HG02798 (cell line): ENCODE results near the gene LRRC63.

Source experiments
- ATAC-seq: cut with Tn5 transposase; IDR thresholded peaks from one replicate; pipeline ENCODE4 v1.9.1; 2021; ENCODE audit warnings: mild to moderate bottlenecking; ENCODE audit not compliant: unreplicated experiment, poor library complexity

LRRC63 gene

GRCh38 chr13:46303742-46304385 lies 92.1 kb downstream of the LRRC63 start:
- ATAC-seq = no peak

GRCh38 chr13:46304546-46304945 lies 92.8 kb downstream of the LRRC63 start:
- no peak for ATAC-seq

DNA sequence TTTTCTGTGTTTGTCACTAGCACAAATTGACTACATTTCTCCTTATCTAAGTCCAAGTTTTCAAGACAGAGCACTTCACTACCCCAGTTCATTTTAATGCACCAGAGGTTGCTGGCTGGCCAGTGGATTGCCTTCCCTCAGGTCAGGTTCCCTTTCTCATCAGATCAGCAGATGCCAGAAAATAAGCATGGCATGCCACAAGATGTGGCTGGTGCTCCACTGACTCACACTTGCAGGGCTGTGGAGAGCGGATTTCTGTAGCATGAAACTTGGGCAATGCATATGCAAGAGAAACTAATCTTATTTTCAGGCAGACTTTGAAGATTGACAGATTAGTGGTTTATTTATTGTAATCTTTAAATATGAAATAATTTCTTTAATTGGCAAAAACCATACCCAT lies 95.8 kb downstream of the LRRC63 start:
- no peak for ATAC-seq

DNA sequence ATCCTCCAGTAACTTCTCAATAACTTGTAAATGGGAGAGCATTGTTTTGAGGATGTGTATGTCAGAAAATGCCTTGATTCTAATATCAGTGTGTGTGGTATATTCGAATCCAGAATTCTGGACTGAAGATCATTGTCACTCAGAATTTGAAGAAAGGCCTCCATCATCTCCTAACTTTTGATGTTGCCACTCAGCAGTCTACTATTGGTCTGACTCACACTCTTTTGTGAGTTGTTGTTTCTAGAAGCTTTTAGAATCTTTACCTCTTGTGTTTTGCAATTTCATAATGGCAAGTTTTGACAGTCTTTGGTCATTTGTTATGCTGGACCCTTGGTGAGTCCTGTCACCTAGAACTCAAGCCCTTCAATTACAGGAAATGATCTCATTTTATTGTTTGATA lies 98.3 kb downstream of the LRRC63 start:
- no peak for ATAC-seq

DNA sequence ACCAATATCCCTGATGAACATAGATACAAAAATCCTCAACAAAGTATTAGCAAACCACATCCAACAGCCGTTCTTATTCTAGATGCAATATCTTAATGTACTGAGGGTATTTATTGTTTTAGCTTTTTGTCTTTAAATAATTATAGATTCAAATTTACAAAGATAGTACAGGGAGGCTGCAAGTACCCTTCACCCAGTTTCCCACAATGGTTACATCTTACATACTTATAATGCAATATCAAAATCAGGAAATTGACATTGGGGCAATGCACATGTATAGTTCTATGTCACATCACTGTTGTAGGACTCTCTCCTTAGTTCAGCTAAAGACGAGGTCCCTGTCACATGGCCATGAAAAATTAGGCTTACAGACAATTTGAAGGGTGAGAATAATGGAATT lies 99.5 kb downstream of the LRRC63 start:
- ATAC-seq = no peak

GRCh38 chr13:46313024-46313423 lies 101.3 kb downstream of the LRRC63 start:
- no peak for ATAC-seq

DNA sequence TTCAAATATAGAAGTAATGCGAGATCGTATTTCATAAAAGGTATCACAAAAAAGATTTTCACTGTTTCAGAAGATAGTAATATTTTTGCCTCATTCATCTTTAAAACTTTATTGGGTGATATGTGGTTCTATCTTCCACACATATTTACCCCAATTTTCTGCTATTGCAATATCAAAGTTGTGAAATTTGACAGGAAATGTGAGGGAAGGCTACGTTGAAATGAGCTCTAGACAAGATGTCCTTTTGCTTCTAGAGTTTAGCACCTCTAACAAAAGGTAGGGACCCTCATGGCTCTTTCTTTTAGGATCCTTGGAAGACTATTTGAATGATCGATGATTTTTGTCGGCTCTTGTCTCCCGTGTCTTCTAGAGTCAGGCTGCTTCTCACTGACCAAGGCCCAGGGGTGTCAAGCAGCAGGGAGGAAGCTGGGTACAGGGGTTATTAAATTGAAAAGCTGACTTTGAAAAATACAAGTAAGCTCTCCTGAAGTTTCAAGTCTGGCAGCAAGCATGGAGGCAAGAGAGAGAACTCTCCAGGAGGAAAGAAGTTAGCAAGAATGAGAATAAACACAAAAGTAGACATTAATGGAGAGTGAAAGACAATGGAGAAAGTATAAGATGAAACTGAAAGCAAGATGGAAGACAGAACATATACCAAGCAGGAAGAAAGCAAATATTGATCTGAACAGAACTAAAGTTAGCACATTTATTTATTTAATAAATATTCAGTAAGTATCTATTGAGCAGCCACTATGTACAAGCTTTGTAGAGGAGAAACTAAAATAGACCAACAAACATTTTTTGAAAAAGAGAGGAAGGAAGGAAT lies 101.9 kb downstream of the LRRC63 start:
- ATAC-seq = no peak

DNA sequence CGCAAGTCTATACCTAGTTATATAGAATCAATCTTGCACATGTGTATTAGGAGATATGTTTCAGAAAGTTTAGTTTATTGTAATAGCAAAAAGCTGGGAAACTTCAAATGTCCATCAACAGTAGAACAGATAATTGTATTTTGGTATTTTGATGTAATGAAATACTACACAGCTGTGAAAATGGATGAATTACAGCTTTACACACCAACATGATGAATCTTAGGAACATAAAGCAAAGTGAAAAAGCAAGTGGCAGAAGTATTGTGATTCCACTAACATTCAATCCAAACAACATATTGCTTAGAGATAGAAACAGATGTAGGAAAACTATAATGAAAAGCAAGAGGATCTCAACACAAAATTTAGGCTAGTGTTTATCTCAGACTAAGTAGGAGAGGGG lies 102.9 kb downstream of the LRRC63 start:
- ATAC-seq = no peak

DNA sequence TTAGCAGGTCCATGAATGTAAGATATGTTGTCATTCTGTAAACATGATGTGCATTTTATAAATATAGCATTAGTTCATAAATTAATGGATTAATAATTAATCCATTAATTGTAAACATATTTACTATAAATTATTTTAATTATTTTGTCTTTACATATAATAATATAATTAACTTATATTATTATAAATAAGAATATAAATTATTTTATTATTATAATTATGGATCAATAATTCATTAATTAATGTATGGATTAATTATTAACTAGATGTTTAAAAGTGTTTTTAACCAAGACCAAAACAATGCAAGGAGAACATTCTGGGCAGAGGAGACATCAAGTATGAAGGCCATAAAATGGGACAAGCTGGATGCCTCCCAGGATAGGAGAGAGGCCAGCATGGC lies 103.3 kb downstream of the LRRC63 start:
- no peak for ATAC-seq

DNA sequence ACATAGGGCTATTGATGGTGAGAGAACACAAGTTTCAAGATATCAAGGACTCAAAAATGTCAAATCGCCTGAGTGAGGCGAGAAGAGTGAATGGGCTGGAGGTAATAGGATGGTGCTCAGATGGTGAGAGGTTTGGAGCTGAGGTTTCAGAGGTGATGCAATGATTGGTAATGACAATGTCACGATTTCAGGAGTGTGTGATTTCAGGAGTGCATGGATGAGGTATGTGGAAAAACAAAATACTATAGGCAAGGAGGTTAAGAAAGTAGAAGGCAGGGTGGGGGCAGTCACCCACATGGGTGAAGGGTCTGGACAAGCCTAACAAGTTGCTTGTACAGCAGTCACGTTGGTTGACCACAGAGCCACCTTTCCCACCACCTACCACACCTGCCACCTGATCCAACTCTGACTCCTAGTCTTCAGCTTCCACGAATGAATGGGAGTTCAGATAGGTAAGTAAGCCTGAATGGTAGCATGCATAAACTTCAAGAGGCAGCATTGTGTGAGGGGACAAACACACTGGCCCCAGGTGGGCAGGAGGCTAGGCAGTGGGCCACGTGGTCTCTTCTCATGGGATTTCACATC lies 103.9 kb downstream of the LRRC63 start:
- ATAC-seq = no peak

GRCh38 chr13:46317120-46317519 lies 105.4 kb downstream of the LRRC63 start:
- ATAC-seq = no peak

GRCh38 chr13:46318986-46319385 lies 107.3 kb downstream of the LRRC63 start:
- ATAC-seq = no peak

- no peak for ATAC-seq
Observed at GRCh38 chr13:46320406-46320805, 108.7 kb downstream of the LRRC63 start.

GRCh38 chr13:46320821-46321220 lies 109.1 kb downstream of the LRRC63 start:
- no peak for ATAC-seq

- no peak for ATAC-seq
Observed at GRCh38 chr13:46321494-46322225, 109.9 kb downstream of the LRRC63 start.

GRCh38 chr13:46324976-46325375 lies 113.2 kb downstream of the LRRC63 start:
- ATAC-seq = no peak
